ENCODE data around the gene MACROD2.

DNA sequence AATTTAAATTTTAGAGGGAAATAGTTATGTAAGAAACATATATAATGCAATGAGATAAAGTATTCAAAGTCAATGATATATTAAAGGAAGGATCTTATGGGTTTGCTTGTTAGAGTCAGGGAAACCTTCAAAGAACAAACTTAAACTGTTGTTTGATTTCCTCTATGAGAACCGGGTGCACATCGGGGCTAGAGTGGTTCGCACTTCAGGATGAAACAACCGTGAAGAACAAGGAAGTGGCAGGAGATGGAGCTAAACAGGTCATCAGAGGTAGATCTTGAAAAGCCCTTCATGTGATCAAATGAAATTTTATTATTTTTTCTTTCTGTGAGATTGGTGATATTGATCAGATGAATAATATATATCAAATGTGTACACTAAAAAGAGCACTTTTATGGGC lies 1294.0 kb downstream of the MACROD2 start:
- no peak for TF ChIP-seq JUNB (IDR thresholded peaks at IDR 0.05; ENCODE audit: unreplicated experiment)
- TF ChIP-seq, protein P1, sequence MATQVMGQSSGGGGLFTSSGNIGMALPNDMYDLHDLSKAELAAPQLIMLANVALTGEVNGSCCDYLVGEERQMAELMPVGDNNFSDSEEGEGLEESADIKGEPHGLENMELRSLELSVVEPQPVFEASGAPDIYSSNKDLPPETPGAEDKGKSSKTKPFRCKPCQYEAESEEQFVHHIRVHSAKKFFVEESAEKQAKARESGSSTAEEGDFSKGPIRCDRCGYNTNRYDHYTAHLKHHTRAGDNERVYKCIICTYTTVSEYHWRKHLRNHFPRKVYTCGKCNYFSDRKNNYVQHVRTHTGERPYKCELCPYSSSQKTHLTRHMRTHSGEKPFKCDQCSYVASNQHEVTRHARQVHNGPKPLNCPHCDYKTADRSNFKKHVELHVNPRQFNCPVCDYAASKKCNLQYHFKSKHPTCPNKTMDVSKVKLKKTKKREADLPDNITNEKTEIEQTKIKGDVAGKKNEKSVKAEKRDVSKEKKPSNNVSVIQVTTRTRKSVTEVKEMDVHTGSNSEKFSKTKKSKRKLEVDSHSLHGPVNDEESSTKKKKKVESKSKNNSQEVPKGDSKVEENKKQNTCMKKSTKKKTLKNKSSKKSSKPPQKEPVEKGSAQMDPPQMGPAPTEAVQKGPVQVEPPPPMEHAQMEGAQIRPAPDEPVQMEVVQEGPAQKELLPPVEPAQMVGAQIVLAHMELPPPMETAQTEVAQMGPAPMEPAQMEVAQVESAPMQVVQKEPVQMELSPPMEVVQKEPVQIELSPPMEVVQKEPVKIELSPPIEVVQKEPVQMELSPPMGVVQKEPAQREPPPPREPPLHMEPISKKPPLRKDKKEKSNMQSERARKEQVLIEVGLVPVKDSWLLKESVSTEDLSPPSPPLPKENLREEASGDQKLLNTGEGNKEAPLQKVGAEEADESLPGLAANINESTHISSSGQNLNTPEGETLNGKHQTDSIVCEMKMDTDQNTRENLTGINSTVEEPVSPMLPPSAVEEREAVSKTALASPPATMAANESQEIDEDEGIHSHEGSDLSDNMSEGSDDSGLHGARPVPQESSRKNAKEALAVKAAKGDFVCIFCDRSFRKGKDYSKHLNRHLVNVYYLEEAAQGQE (IDR thresholded peaks at IDR 0.05; ENCODE audit: unreplicated experiment): no peak
- TF ChIP-seq EZH2 (IDR thresholded peaks at IDR 0.05; ENCODE audit: low read depth, unreplicated experiment): no peak
- TF ChIP-seq, protein P2, sequence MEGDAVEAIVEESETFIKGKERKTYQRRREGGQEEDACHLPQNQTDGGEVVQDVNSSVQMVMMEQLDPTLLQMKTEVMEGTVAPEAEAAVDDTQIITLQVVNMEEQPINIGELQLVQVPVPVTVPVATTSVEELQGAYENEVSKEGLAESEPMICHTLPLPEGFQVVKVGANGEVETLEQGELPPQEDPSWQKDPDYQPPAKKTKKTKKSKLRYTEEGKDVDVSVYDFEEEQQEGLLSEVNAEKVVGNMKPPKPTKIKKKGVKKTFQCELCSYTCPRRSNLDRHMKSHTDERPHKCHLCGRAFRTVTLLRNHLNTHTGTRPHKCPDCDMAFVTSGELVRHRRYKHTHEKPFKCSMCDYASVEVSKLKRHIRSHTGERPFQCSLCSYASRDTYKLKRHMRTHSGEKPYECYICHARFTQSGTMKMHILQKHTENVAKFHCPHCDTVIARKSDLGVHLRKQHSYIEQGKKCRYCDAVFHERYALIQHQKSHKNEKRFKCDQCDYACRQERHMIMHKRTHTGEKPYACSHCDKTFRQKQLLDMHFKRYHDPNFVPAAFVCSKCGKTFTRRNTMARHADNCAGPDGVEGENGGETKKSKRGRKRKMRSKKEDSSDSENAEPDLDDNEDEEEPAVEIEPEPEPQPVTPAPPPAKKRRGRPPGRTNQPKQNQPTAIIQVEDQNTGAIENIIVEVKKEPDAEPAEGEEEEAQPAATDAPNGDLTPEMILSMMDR (conservative IDR thresholded peaks at IDR 0.05; ENCODE audit: low read depth in 2 of 2): no peak
- no peak for TF ChIP-seq POLR2AphosphoS5 (IDR thresholded peaks at IDR 0.05; ENCODE audit: low read depth)
- no peak for TF ChIP-seq ZNF331 (CRISPR knock-in tag; IDR thresholded peaks at IDR 0.05; ENCODE audit: low read depth)
- no peak for TF ChIP-seq EZH2phosphoT487 (IDR thresholded peaks at IDR 0.05; ENCODE audit: unreplicated experiment)
- TF ChIP-seq NANOG (IDR thresholded peaks at IDR 0.05; ENCODE audit: borderline replicate concordance): no peak

Data from GM23338 (cell line).